ENCODE measurements around the gene ANKRD6. TPM values are rescaled to one million over a fixed set of nuclear protein-coding genes. Genes with fewer than 3 reads are reported as not detected.

Gene ANKRD6
- total RNA-seq, 1 experiment from 2014 or later, result 5.6 TPM

- Histone ChIP-seq H2BK20ac (ENCODE audit: low read depth, low read length, poor library complexity, severe bottlenecking) (no peak overlapping the region), H3K4me1 (ENCODE audit: insufficient read depth, low read length) (peaks cover 8% of the 10 kb centered on the region), H2BK12ac (ENCODE audit: insufficient read length, low read depth, low read length) (no peak overlapping the region), H3K79me2 (ENCODE audit: insufficient read depth, low read length) (no peaks in the 10 kb centered on the region), H3K9me3 (ENCODE audit: control insufficient read depth, low read depth, low read length) (no peaks in the 10 kb centered on the region), H2BK5ac (ENCODE audit: insufficient read length, low read length) (peak overlapping the region; percentile 45), H3K27ac (ENCODE audit: insufficient read length, low read depth, low read length) (peak overlapping the region; percentile 64), H3K79me1 (ENCODE audit: insufficient read depth, low read depth, low read length, poor library complexity, severe bottlenecking) (no peaks in the 10 kb centered on the region), H2AK5ac (ENCODE audit: insufficient read length, low read length) (peak overlapping the region; percentile 42), H2AFZ (ENCODE audit: low read length) (no peak overlapping the region), H4K20me1 (ENCODE audit: control insufficient read depth, insufficient read depth, insufficient read length) (no peaks in the 10 kb centered on the region), H3K9ac (ENCODE audit: extremely low read depth, insufficient read length, low read length) (no peak overlapping the region), H3K27me3 (ENCODE audit: insufficient read depth, low read length) (no peaks in the 10 kb centered on the region), H4K5ac (ENCODE audit: insufficient read length, low read depth, low read length) (no peak overlapping the region), H3K4ac (ENCODE audit: low read depth, low read length) (no peak overlapping the region), H3K56ac (ENCODE audit: insufficient read length, low read depth, low read length) (no peak overlapping the region), H3K4me2 (ENCODE audit: insufficient read depth, insufficient read length, low read length) (no peak overlapping the region), H4K91ac (ENCODE audit: insufficient read length, low read depth, low read length) (no peak overlapping the region), H3T11ph (ENCODE audit: low read length) (no peak overlapping the region), H2BK15ac (ENCODE audit: low read depth, low read length) (no peak overlapping the region), H3K18ac (ENCODE audit: insufficient read length, low read depth, low read length) (no peak overlapping the region), H2BK120ac (ENCODE audit: low read depth, low read length, poor library complexity, severe bottlenecking) (no peak overlapping the region), H3K23me2 (ENCODE audit: insufficient read length, low read depth, low read length, poor library complexity, severe bottlenecking) (no peaks in the 10 kb centered on the region), H3K14ac (ENCODE audit: insufficient read depth, low read length) (no peak overlapping the region), H4K8ac (replicated peaks; ENCODE audit: insufficient read length, low read depth, low read length) (no peak overlapping the region), H3K23ac (ENCODE audit: insufficient read length, low read depth, low read length) (no peak overlapping the region)
- H3K36me3 Mint-ChIP-seq (ENCODE audit: insufficient read depth in 1 of 3, low read depth in 3 of 3), result peaks cover 65 to 81% (median 75%) of the 10 kb centered on the region in 3 experiments
- no peak for DNase-seq
- H3K4me1 Mint-ChIP-seq, result peaks cover 25 to 32% of the 10 kb centered on the region in 2 experiments
- H3K27me3 Mint-ChIP-seq (ENCODE audit: low read depth), result no peaks in the 10 kb centered on the region
- H3K27ac Mint-ChIP-seq, result peak overlapping the region; percentile 85 to 94 (median 88)
- no peak overlapping the region for H3K4me3 Mint-ChIP-seq
- TF ChIP-seq, protein P1, sequence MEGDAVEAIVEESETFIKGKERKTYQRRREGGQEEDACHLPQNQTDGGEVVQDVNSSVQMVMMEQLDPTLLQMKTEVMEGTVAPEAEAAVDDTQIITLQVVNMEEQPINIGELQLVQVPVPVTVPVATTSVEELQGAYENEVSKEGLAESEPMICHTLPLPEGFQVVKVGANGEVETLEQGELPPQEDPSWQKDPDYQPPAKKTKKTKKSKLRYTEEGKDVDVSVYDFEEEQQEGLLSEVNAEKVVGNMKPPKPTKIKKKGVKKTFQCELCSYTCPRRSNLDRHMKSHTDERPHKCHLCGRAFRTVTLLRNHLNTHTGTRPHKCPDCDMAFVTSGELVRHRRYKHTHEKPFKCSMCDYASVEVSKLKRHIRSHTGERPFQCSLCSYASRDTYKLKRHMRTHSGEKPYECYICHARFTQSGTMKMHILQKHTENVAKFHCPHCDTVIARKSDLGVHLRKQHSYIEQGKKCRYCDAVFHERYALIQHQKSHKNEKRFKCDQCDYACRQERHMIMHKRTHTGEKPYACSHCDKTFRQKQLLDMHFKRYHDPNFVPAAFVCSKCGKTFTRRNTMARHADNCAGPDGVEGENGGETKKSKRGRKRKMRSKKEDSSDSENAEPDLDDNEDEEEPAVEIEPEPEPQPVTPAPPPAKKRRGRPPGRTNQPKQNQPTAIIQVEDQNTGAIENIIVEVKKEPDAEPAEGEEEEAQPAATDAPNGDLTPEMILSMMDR (conservative IDR thresholded peaks at IDR 0.05), result no peak
- no peaks in the 10 kb centered on the region for H3K9me3 Mint-ChIP-seq
- WGBS (ENCODE audit: extremely low coverage, insufficient read length, low lambda C conversion rate), result no CpG with 5 or more reads among the region's 7 CpGs
Observed at GRCh38 chr6:89670935-89671565, 238.1 kb downstream of the ANKRD6 start.
